GM12878 (cell line): ENCODE data around the gene VAV2. TPM values are rescaled to one million over a fixed set of nuclear protein-coding genes. Genes with fewer than 3 reads are reported as not detected.

Source experiments
- ATAC-seq: fragments of 200-7000 bp; cut with Tn5 transposase; 3 replicates; pipeline ENCODE4 v1.9.1; 2020; ENCODE audit warnings: mild to moderate bottlenecking, moderate library complexity
- BruUV-seq: library from RNA; stranded (reverse); fragments of 400-500 nt; replicated peaks from 2 replicates; lab custom pipeline; 2021; lab: Mats Ljungman, UMichigan
- CTCF ChIA-PET: fragments of 300-600 bp; sonication (Branson Sonifier 250); formaldehyde crosslinking; extraction: SDS; loops from one replicate; lab custom pipeline; 2021; ENCODE audit warnings: inconsistent platforms; lab: Yijun Ruan, JAX
- POLR2A ChIA-PET: fragments of 350-600 bp; formaldehyde crosslinking; extraction: SDS; loops from one replicate; lab custom pipeline; 2021; ENCODE audit warnings: inconsistent platforms; lab: Charles Lee
- RAD21 ChIA-PET: fragments of 300-600 bp; sonication (Branson Sonifier 250); formaldehyde crosslinking; loops from one replicate; lab custom pipeline; 2023; ENCODE audit warnings: antibody characterized with exemption; ENCODE audit not compliant: unreplicated experiment; lab: Charles Lee
- SMC1A ChIA-PET: fragments of 300-600 bp; sonication (Branson Sonifier 250); formaldehyde crosslinking; loops from one replicate; lab custom pipeline; 2023; ENCODE audit not compliant: unreplicated experiment, uncharacterized antibody; lab: Charles Lee
- DNase-seq: peaks from one replicate; pipeline ENCODE4 v3.0.0-alpha.2; 2011; ENCODE audit warnings: low read depth, low spot score
- FAIRE-seq: peaks from 3 replicates; lab custom pipeline; 2011; peaks lifted over from hg19 to GRCh38; lab: Jason Lieb, UNC
- H2AFZ ChIP-seq: 2 replicates; pipeline ENCODE4 v1.6.0; 2011; ENCODE audit warnings: low read depth, low read length, control low read depth; ENCODE audit not compliant: control insufficient read depth
- H3K27ac ChIP-seq: 2 replicates; pipeline ENCODE4 v1.5.1; 2011; ENCODE audit warnings: control low read depth; ENCODE audit not compliant: control insufficient read depth, insufficient read depth
- H3K27me3 ChIP-seq, 2 experiments: replicated peaks in 1 of 2; 2 replicates each; pipeline versions ENCODE4 v1.6.0 to v1.6.1; 2011; ENCODE audit warnings: low read length in 1 of 2; ENCODE audit not compliant: control insufficient read depth in 2 of 2, insufficient read depth in 2 of 2
- H3K36me3 ChIP-seq, 2 experiments: 2 replicates each; pipeline ENCODE4 v1.5.1; 2011; ENCODE audit warnings: low read length in 1 of 2; ENCODE audit not compliant: control insufficient read depth in 2 of 2, insufficient read depth in 2 of 2
- H3K4me1 ChIP-seq: 2 replicates; pipeline ENCODE4 v1.6.1; 2011; ENCODE audit warnings: mild to moderate bottlenecking, low read length, moderate library complexity, mixed read lengths; ENCODE audit not compliant: control insufficient read depth, insufficient read depth
- H3K4me2 ChIP-seq: 2 replicates; pipeline ENCODE4 v1.6.0; 2011; ENCODE audit warnings: control low read depth; ENCODE audit not compliant: control insufficient read depth, insufficient read depth
- H3K4me3 ChIP-seq: fragments of 200-600 bp; sonication (generic); 2 replicates; pipeline ENCODE4 v1.5.1; 2016
- H3K79me2 ChIP-seq: 2 replicates; pipeline ENCODE4 v1.6.0; 2011; ENCODE audit warnings: low read length; ENCODE audit not compliant: control insufficient read depth, insufficient read depth
- H3K9ac ChIP-seq: 2 replicates; pipeline ENCODE4 v1.8.0; 2011; ENCODE audit warnings: low read length, control low read depth, mixed read lengths; ENCODE audit not compliant: control insufficient read depth, insufficient read depth
- H3K9me3 ChIP-seq: replicated peaks from 3 replicates; pipeline ENCODE4 v1.5.1; 2011; ENCODE audit warnings: mild to moderate bottlenecking, low read length; ENCODE audit not compliant: control insufficient read depth, insufficient read depth
- H4K20me1 ChIP-seq: 2 replicates; pipeline ENCODE4 v1.6.0; 2011; ENCODE audit not compliant: control insufficient read depth, insufficient read depth
- BHLHE40 ChIP-seq, 2 experiments: fragments of 450-650 bp in 1 of 2; IDR thresholded peaks; 2 replicates each; pipeline ENCODE4 v1.6.1; 2011 to 2017; ENCODE audit warnings: low read depth in 2 of 2, borderline replicate concordance in 1 of 2, improper control_type of control experiment in 1 of 2, low read length in 1 of 2, mild to moderate bottlenecking in 1 of 2
- DPF2 ChIP-seq: fragments of 450-650 bp; IDR thresholded peaks from 2 replicates; pipeline ENCODE4 v1.6.1; 2017; ENCODE audit warnings: mild to moderate bottlenecking
- EED ChIP-seq: sonication (generic); IDR thresholded peaks from 2 replicates; pipeline ENCODE4 v1.6.1; 2016; ENCODE audit warnings: antibody characterized with exemption, low read depth
- GATAD2B ChIP-seq: fragments of 450-650 bp; conservative IDR thresholded peaks from 2 replicates; pipeline ENCODE4 v1.6.1; 2017; ENCODE audit warnings: low read depth, mild to moderate bottlenecking, moderate library complexity
- HDGF ChIP-seq: fragments of 450-650 bp; IDR thresholded peaks from 2 replicates; pipeline ENCODE4 v1.6.1; 2016; ENCODE audit warnings: antibody characterized with exemption
- IKZF2 ChIP-seq, 2 experiments: fragments of 450-650 bp; IDR thresholded peaks; 2 replicates each; pipeline ENCODE4 v1.6.1; 2017; ENCODE audit warnings: mild to moderate bottlenecking in 2 of 2, moderate library complexity in 2 of 2
- KLF5 ChIP-seq: fragments of 450-650 bp; IDR thresholded peaks from 2 replicates; pipeline ENCODE4 v1.6.1; 2014; ENCODE audit warnings: mild to moderate bottlenecking; ENCODE audit not compliant: partially characterized antibody
- MEF2B ChIP-seq: fragments of 450-650 bp; IDR thresholded peaks from 2 replicates; pipeline ENCODE4 v1.6.1; 2018; ENCODE audit warnings: mild to moderate bottlenecking, moderate library complexity; ENCODE audit not compliant: partially characterized antibody, poor library complexity, severe bottlenecking
- MTA3 ChIP-seq: IDR thresholded peaks from 2 replicates; pipeline ENCODE4 v1.6.1; 2012; ENCODE audit warnings: low read length, inconsistent platforms, borderline replicate concordance
- MXI1 ChIP-seq: fragments of 150-350 bp; IDR thresholded peaks from 2 replicates; pipeline ENCODE4 v1.6.1; 2011; ENCODE audit warnings: low read depth, mild to moderate bottlenecking, inconsistent platforms, low read length, improper control_type of control experiment
- NBN ChIP-seq: fragments of 450-650 bp; IDR thresholded peaks from 2 replicates; pipeline ENCODE4 v1.6.1; 2016
- PAX5 ChIP-seq: IDR thresholded peaks from 2 replicates; pipeline ENCODE4 v1.6.1; 2011; ENCODE audit warnings: low read depth, low read length, borderline replicate concordance
- RELA ChIP-seq: fragments of 450-650 bp; IDR thresholded peaks from 2 replicates; pipeline ENCODE4 v1.8.0; 2014; ENCODE audit warnings: borderline replicate concordance; ENCODE audit not compliant: partially characterized antibody
- RELB ChIP-seq: fragments of 450-650 bp; IDR thresholded peaks from 2 replicates; pipeline ENCODE4 v1.6.1; 2017; ENCODE audit warnings: low read depth, mild to moderate bottlenecking, moderate library complexity
- RFX5 ChIP-seq: IDR thresholded peaks from 2 replicates; pipeline ENCODE4 v1.6.1; 2011; ENCODE audit warnings: low read depth, low read length, improper control_type of control experiment
- TCF12 ChIP-seq: IDR thresholded peaks from 2 replicates; pipeline ENCODE4 v1.6.1; 2011; ENCODE audit warnings: low read depth, mild to moderate bottlenecking, low read length
- TCF3 ChIP-seq: IDR thresholded peaks from 2 replicates; pipeline ENCODE4 v1.6.1; 2012; ENCODE audit warnings: low read depth, mild to moderate bottlenecking, low read length, borderline replicate concordance; ENCODE audit not compliant: insufficient read depth
- YY1 ChIP-seq: IDR thresholded peaks from 2 replicates; pipeline ENCODE4 v1.6.1; 2011; ENCODE audit warnings: low read depth, mild to moderate bottlenecking, low read length
- WGBS: methylation state at CpG from one replicate; pipeline ENCODE4 v1.1.6; 2016; ENCODE audit warnings: low lambda C conversion rate; ENCODE audit not compliant: insufficient replicate concordance, insufficient coverage; ENCODE audit errors: missing lambda C conversion rate; 5-methylcytosine and 5-hydroxymethylcytosine counted together
- in situ Hi-C: fragments of 300-500 bp; cut with MboI; formaldehyde crosslinking; loops from 9 replicates; pipeline ENCODE4 v1.14.3; 2018; ENCODE audit warnings: mixed read lengths
- intact Hi-C: fragments of 100-400 bp; cut with micrococcal nuclease; formaldehyde crosslinking; loops from one replicate; pipeline ENCODE4 v1.14.2; 2022; ENCODE audit not compliant: unreplicated experiment
- polyA plus RNA-seq, 11 experiments: library from polyadenylated mRNA; depleted of rRNA in 4 of 11; unstranded in 6 of 11; stranded (reverse) in 5 of 11; fragments of >200 nt; fragmentation: Nextera tagmentation in 4 of 11; fragmentation: Illumina TruSeq in 1 of 11; extraction: Ambion mirVana in 4 of 11; extraction: Trizol in 1 of 11; gene quantifications; 1 replicate in 1 of 11; 2 replicates in 10 of 11; pipeline versions ENCODE4 v1.2.1 to v1.2.3, GENCODE V29; 2011 to 2016; ENCODE audit warnings: inconsistent platforms in 2 of 11, missing spikeins in 2 of 11, low read depth in 1 of 11
- total RNA-seq, 4 experiments: library from RNA; depleted of rRNA in 3 of 4; stranded (reverse); fragments of >200 nt in 3 of 4; fragmentation: Illumina TruSeq in 1 of 4; extraction: Trizol in 1 of 4; gene quantifications; 2 replicates each; pipeline versions ENCODE4 v1.2.1 to v1.2.3, GENCODE V29; 2013 to 2021
- TF ChIP-seq, protein P1 (sequence below): fragments of 450-650 bp; IDR thresholded peaks from 2 replicates; pipeline ENCODE4 v1.6.1; 2016; ENCODE audit warnings: mild to moderate bottlenecking
- TF ChIP-seq, protein P2 (sequence below): fragments of 450-650 bp; IDR thresholded peaks from 2 replicates; pipeline ENCODE4 v1.6.1; 2018; ENCODE audit warnings: borderline replicate concordance, mild to moderate bottlenecking; ENCODE audit not compliant: partially characterized antibody

Gene VAV2
- total and polyA plus RNA-seq, 10 of the 15 experiments (the other 5 are each of a cell fraction or from before 2014, with no cell fraction given), result 0.13 to 43.9 (median 16.9) TPM

GRCh38 chr9:133957328-133957727 lies 34.8 kb downstream of the VAV2 start:
- intact Hi-C loops, result no loop called here
- no peaks in the 10 kb centered on the region for H4K20me1 ChIP-seq
- POLR2A ChIA-PET, result interaction anchor here (0.6 to 4.3 kb wide), 6 partner anchors 11 to 398 kb away, joined by 3 to 54 read pairs (median 7); no protein-coding TSS in a partner anchor
- H3K9me3 ChIP-seq, result no peaks in the 10 kb centered on the region
- no peaks in the 10 kb centered on the region for H3K27me3 ChIP-seq
- H3K4me1 ChIP-seq, result peaks cover 71% of the 10 kb centered on the region
- H3K27ac ChIP-seq, result peak overlapping the region; percentile 99
- H2AFZ ChIP-seq, result no peak overlapping the region
- H3K36me3 ChIP-seq, result peaks cover 0 to 4% of the 10 kb centered on the region in 2 experiments; a peak in 2 of 4 replicates
- H3K4me2 ChIP-seq, result peak overlapping the region; percentile 90
- CTCF ChIA-PET, result interaction anchor here (1.4 to 4.3 kb wide), 3 partner anchors 12 to 175 kb away, joined by 7 to 34 read pairs (median 26); no protein-coding TSS in a partner anchor
- peak overlapping the region; percentile 79 for H3K9ac ChIP-seq
- BruUV-seq, result no TSS peak
- H3K79me2 ChIP-seq, result peaks cover 79% of the 10 kb centered on the region
- DNase-seq (no peak), ATAC-seq (peak; percentile 3), FAIRE-seq (peak; percentile 92)
- peak overlapping the region; percentile 67 for H3K4me3 ChIP-seq
- SMC1A ChIA-PET, result interaction anchor here (2.3 to 3.9 kb wide), 4 partner anchors 11 to 37 kb away, joined by 15 to 58 read pairs (median 22); no protein-coding TSS in a partner anchor
- in situ Hi-C loops, result no loop called here
- WGBS, result 0% methylated on average over 13 of the region's 13 CpGs
- RAD21 ChIA-PET, result interaction anchor here (2.0 to 5.0 kb wide), 5 partner anchors 11 to 37 kb away, joined by 11 to 66 read pairs (median 15); partner anchors contain the start of gene VAV2
- TF ChIP-seq RELA (peak; percentile 30), MXI1 (no peak), HDGF (peak; percentile 55; the same call in 1 of the 2 replicates), DPF2 (peak; percentile 21; the same call in 1 of the 2 replicates), TCF3 (0 out of 2 replicates have a peak, but pooled peaks have one; percentile 60), GATAD2B (0 out of 2 replicates have a peak, but pooled peaks have one; percentile 37), TCF12 (peak; percentile 39; the same call in 1 of the 2 replicates), YY1 (no peak), BHLHE40 (IDR thresholded peaks at IDR 0.05; ENCODE audit: borderline replicate concordance in 1 of 2, low read depth in 2 of 2, low read length in 1 of 2) (peak in 1 of 2 experiments; percentile 9; a peak in 1 of 4 replicates), RFX5 (no peak), MTA3 (no peak), EED (peak; percentile 76), KLF5 (no peak), MEF2B (peak; percentile 20), PAX5 (peak; percentile 49; the same call in 1 of the 2 replicates), RELB (peak; percentile 86), NBN (peak; percentile 28; the same call in 1 of the 2 replicates), IKZF2 (IDR thresholded peaks at IDR 0.05) (peak; percentile 62 to 73)
- TF ChIP-seq, protein P1, sequence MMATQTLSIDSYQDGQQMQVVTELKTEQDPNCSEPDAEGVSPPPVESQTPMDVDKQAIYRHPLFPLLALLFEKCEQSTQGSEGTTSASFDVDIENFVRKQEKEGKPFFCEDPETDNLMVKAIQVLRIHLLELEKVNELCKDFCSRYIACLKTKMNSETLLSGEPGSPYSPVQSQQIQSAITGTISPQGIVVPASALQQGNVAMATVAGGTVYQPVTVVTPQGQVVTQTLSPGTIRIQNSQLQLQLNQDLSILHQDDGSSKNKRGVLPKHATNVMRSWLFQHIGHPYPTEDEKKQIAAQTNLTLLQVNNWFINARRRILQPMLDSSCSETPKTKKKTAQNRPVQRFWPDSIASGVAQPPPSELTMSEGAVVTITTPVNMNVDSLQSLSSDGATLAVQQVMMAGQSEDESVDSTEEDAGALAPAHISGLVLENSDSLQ, result 0 out of 2 replicates have a peak, but pooled peaks have one; percentile 18
- TF ChIP-seq, protein P2, sequence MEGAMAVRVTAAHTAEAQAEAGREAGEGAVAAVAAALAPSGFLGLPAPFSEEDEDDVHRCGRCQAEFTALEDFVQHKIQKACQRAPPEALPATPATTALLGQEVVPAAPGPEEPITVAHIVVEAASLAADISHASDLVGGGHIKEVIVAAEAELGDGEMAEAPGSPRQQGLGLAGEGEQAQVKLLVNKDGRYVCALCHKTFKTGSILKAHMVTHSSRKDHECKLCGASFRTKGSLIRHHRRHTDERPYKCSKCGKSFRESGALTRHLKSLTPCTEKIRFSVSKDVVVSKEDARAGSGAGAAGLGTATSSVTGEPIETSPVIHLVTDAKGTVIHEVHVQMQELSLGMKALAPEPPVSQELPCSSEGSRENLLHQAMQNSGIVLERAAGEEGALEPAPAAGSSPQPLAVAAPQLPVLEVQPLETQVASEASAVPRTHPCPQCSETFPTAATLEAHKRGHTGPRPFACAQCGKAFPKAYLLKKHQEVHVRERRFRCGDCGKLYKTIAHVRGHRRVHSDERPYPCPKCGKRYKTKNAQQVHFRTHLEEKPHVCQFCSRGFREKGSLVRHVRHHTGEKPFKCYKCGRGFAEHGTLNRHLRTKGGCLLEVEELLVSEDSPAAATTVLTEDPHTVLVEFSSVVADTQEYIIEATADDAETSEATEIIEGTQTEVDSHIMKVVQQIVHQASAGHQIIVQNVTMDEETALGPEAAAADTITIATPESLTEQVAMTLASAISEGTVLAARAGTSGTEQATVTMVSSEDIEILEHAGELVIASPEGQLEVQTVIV, result no peak
